HL-60 (cell line): ENCODE results near the gene GPS1.

Source experiments
- GABPA ChIP-seq: IDR thresholded peaks from 2 replicates; pipeline ENCODE4 v1.6.1; 2012; ENCODE audit warnings: low read depth
- POLR2AphosphoS5 ChIP-seq: IDR thresholded peaks from 2 replicates; pipeline ENCODE4 v1.6.1; 2012; ENCODE audit warnings: low read depth
- SPI1 ChIP-seq: IDR thresholded peaks from 2 replicates; pipeline ENCODE4 v1.6.1; 2012; ENCODE audit warnings: low read depth, mild to moderate bottlenecking, borderline replicate concordance
- TF ChIP-seq, protein P1 (sequence below): IDR thresholded peaks from one replicate; pipeline ENCODE4 v1.5.1; 2011; ENCODE audit warnings: low read length, control low read depth, inconsistent platforms; ENCODE audit not compliant: insufficient read depth
- TF ChIP-seq, protein P2 (sequence below): IDR thresholded peaks from 2 replicates; pipeline ENCODE4 v1.6.1; 2012; ENCODE audit warnings: low read depth; ENCODE audit not compliant: insufficient replicate concordance

DNA sequence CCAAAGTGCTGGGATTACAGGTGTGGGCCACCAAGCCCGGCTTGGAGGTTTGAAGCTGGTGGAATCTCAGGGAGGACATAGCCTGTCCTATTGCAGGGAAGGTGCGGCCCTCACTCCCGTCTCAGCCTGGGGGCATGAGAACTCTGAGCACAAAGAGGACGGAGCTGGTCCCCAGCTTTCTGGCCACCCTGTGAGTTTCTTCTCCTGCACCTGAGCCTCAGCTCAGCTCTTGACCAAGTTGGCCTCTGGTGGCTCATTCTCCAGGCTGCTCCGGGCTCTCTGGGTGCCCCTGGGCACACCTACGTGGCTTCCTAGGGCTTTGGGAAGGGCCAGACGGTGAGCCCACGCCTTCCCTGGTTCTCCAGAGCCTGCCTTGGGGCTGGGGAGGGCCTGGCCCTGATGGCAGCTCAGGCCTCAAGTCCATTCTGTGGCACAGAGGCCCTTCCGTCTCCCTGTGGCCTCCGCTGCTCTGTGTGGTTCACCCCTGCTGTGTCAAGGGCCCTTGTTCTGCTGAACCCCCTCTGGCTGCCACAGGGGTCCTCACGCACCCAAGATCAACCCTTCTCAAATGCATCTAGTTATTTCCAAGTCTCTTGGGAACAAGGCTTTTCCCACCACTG, 53.2 kb downstream of the GPS1 start:
- TF ChIP-seq, protein P1, sequence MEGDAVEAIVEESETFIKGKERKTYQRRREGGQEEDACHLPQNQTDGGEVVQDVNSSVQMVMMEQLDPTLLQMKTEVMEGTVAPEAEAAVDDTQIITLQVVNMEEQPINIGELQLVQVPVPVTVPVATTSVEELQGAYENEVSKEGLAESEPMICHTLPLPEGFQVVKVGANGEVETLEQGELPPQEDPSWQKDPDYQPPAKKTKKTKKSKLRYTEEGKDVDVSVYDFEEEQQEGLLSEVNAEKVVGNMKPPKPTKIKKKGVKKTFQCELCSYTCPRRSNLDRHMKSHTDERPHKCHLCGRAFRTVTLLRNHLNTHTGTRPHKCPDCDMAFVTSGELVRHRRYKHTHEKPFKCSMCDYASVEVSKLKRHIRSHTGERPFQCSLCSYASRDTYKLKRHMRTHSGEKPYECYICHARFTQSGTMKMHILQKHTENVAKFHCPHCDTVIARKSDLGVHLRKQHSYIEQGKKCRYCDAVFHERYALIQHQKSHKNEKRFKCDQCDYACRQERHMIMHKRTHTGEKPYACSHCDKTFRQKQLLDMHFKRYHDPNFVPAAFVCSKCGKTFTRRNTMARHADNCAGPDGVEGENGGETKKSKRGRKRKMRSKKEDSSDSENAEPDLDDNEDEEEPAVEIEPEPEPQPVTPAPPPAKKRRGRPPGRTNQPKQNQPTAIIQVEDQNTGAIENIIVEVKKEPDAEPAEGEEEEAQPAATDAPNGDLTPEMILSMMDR, result no peak
- TF ChIP-seq POLR2AphosphoS5 (no peak), GABPA (no peak), SPI1 (no peak)
- TF ChIP-seq, protein P2, sequence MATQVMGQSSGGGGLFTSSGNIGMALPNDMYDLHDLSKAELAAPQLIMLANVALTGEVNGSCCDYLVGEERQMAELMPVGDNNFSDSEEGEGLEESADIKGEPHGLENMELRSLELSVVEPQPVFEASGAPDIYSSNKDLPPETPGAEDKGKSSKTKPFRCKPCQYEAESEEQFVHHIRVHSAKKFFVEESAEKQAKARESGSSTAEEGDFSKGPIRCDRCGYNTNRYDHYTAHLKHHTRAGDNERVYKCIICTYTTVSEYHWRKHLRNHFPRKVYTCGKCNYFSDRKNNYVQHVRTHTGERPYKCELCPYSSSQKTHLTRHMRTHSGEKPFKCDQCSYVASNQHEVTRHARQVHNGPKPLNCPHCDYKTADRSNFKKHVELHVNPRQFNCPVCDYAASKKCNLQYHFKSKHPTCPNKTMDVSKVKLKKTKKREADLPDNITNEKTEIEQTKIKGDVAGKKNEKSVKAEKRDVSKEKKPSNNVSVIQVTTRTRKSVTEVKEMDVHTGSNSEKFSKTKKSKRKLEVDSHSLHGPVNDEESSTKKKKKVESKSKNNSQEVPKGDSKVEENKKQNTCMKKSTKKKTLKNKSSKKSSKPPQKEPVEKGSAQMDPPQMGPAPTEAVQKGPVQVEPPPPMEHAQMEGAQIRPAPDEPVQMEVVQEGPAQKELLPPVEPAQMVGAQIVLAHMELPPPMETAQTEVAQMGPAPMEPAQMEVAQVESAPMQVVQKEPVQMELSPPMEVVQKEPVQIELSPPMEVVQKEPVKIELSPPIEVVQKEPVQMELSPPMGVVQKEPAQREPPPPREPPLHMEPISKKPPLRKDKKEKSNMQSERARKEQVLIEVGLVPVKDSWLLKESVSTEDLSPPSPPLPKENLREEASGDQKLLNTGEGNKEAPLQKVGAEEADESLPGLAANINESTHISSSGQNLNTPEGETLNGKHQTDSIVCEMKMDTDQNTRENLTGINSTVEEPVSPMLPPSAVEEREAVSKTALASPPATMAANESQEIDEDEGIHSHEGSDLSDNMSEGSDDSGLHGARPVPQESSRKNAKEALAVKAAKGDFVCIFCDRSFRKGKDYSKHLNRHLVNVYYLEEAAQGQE, result no peak
